DMS53 (cell line): ENCODE data around the gene TGFB1I1.
"Not testable (repeated sequence)": the region's sequence is repeated elsewhere in the genome, so short reads cannot be mapped to it uniquely, and the experiment has no call there.

Experiments
- DNase-seq: peaks from one replicate; lab custom pipeline; 2025; lab: John Stamatoyannopoulos, UW

The TGFB1I1 gene

DNA sequence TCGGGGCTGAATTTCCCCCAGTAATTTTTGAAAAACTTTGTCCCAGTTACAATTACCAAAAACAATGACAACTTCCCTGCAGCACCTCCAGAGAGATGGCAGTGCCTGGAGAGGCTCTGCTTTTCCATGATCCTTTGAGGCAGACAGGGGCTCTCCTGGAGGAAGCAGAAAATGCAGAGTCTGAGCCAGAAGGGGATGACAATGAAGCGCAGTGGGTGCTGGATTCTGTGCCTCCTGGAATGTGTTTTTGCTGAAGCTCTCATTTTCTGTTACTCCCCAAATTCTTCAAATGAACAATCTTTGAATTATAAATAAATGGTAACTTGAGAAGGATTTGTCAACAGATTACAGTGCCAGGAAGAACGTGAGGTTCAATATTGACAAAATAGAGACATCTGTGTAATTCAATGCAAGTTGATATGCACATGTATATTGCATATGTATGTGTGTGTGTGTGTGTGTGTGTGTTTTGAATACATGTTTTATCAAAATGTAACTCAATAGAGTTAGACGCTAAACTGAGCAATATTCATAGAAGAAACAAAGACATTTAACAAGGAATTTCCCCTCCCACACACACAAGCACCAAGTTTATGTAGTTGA is 45.9 kb downstream of the TGFB1I1 start:
- no peak for DNase-seq

DNA sequence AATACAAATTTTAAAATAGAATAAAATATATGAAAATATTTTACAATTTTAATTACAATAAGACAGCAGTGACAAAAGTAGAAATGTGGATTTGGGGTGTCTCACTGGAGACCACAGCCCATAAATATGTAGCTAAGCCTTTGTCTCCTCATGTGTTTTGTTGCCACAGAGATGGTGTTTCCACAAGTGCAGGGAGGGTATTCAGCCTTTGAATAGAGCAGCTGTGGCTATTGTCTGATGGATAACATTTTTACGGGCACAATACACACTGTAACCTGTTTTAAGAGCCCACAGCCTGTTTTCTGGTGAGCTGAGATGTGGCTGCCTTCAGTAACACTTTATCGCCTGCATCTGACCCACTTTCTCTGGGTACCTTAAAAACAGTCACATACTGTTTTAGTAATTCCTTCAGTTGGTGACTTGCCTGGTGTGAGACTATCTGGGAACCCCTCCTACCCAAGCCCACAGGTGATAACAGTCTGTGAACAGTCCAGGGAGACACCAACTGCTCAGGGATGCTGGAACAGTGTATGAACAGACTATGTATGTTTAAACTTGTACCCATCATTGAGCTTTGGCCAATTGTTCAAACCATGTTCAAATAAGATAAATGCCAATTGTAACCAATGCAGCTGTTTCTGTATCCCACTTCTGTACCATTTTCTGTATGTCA is 47.9 kb downstream of the TGFB1I1 start:
- no peak for DNase-seq

- no peak for DNase-seq
Measured at GRCh38 chr16:31521368-31521767, 49.4 kb downstream of the TGFB1I1 start.

GRCh38 chr16:31522071-31522470 is 50.1 kb downstream of the TGFB1I1 start:
- no peak for DNase-seq

GRCh38 chr16:31523768-31524167 is 51.8 kb downstream of the TGFB1I1 start:
- DNase-seq = not testable (repeated sequence)

GRCh38 chr16:31525113-31525512 is 53.2 kb downstream of the TGFB1I1 start:
- DNase-seq = no peak
